Measurements from ENCODE around the gene DUSP28.
"Not testable (repeated sequence)": the region's sequence is repeated elsewhere in the genome, so short reads cannot be mapped to it uniquely, and the experiment has no call there.

The DUSP28 gene, protein sequence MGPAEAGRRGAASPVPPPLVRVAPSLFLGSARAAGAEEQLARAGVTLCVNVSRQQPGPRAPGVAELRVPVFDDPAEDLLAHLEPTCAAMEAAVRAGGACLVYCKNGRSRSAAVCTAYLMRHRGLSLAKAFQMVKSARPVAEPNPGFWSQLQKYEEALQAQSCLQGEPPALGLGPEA

DNA sequence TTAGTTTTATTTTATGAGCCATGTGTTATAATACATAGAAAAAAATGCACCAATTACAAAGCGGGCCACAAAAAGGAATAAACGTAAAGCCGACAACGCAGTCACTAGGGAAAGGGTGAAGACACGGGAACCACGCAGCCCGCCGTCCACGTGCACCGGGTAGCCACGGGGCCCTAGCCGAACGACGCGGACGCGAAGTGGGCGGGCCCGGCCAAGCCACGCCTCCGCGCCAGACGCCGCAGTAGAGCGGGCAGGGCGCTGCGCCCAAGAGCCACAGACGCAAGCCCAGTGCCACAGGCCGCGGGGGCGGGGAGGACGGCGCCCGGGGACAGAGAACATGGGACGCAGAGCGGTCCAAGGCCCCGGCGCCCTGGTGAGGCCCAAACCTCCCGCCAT lies at the start of gene DUSP28:
TSS of gene DUSP28 (plus strand) at position 274 of the 396 bp plus-strand sequence. CDS start 328 bp downstream, outside the sequence.
- peak; percentile 70 to 80 for DNase-seq

DNA sequence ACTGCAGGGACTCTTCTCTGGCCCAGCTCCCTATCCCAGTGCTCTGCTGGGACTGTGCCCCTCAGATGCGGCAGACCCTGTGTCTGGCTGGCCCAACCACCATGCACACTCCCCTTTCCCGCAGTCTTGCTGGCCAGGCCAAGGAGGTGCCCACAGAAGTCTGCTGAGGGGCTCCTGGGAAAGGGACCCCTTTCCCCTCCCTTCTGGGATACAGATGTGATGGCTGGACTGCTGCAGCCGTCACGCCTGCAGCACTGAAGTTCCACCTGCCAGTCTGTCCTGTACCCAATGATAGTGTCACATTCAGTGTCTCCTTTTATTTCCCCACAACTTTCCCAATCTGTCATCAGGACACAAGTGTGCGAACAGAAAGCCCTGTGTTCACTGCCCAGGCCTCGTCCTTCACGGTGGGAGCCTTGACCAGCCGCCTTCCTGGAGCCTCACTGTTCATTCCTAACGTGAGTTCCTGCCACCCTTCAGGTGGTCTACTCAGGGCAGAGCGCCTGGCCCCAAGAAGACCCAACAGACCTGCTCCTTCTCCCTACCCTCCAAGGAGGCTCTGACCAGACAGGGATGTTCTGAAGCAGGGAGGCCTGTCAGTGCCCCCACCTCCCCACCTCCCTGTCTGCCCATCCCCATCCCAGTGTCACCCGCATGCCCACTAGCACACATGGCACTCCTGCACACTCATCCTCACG lies 49.5 kb upstream of the DUSP28 start:
- DNase-seq = no peak

DNA sequence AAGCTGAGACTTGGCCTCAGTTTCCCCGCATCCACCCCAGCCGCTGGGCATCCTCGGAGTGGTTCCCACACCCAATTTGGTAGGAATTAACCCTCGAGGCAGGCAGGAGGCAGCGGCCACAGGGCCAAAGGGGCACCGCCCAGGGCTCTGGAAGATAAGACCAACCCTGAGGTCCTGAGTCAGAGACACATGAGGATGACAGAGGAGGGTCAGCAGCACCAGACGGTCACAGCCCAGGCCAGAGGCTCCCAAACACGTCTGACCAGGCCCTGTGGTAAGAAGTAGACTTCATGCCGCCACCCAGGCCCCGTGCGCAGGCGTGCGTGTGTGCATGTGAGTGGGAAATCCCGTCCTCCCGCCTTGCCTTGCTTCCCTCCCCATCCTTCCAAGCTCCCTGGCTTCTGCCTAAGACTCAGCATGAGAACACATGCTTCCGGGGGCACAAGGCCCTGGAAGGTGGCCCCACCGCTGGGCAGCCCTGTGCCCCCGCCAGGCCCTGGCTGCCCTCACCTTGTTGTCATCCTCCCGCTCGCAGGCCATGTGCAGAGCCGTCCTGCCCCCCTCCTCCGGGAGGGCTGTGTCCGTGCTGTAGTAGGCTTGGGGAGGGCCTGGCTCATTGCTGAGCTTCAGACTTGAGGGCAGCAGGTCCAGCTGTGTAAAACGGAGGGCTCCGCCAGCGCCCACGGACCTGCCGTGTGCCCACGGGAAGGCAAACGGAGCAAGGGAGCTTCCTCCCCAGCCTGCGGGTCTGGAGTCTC lies 48.6 kb upstream of the DUSP28 start:
- no peak for DNase-seq

DNA sequence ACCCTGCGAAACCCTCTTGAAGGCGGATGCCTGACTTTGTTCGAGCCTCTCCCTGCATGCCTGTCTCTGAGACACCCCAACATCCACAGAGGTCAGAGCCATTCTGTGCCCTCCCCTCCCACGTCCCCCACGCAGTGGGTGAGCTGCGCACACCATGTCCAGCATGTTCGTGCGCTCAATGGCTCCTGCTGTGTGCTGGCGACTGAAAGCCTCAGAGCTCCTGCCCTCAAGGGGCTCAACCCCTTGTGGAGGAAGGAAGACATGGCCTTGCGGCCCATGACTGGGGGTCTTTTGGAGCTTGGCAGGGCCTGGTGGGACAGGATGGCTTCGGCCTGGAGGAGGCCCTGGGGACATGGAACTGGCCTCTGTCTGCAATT lies 48.1 kb upstream of the DUSP28 start:
- DNase-seq = no peak

DNA sequence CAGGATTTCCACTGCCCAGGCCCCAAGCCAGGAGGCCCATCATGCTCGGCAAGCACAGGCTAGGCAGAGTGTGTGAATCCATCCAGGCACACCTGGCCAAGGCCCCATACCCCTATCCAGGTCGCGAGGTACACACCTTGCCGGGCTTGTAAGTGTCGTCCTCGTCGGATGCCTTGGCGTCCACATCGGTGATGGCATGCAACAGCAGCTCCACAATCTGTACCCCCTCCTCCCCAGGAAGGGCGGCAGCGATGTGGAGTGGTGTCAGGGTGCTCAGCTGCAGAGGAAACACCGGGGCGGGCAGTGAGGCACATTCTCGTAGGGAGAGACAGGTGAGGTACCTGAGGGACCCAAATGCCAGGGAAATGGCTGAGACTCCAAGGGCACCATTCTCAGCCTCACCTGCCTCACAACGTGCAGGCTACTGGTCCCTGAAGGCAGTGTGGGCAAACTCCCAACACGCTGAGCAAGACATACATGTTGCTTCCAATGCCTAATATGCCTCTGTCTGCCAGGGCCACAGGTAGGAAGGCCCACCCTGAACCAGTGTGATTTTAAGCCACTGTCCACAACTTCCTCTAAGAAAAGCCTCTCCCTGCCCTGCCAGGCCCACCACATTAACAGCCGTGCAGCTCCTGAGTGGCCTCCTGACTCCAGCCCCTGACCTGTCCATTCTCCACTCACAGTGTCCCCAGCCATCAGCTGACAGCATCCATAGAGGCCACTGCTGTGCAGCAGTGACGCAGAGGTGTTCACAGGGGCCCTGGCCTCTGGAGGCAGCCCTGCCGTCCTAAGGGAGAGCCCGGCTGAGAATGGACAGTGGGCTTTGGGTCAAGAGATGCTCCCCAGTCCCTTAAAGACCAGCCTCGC lies 47.3 kb upstream of the DUSP28 start:
- no peak for DNase-seq

DNA sequence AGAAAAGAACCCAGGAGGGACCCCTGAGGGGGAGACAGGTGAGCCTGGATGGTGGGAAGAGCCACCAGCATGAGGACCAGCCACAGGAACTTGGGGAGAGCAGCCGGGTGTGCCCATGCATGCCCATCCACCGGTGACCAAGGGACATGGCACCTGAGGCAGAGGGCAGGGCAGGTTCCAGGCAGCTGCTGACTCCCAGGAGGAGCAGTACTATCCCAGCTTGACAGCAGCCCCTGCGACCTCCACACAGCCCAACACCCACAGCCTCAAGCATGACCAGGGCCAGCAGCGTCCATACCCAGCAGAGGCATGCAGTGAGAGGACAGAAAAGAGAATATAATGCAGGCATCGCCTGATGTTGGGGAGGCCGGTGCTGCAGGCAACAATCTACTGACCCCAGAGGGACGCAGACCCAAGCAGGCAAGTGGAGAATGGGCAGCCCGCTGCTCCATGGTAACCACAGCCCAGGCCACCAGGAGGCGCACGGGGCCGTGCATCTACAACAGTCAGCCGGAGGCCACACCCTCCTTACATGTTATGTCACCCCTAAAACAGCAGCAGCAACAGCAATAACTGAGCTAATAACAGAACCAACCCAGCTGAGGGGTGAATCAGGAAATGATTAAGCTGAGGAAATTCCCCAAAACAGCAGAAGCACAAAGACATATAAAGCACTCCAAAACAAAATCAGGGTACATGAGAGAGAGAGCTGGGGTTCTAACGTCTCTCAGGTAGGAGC lies 46.4 kb upstream of the DUSP28 start:
- peak; percentile 48 to 65 for DNase-seq

DNA sequence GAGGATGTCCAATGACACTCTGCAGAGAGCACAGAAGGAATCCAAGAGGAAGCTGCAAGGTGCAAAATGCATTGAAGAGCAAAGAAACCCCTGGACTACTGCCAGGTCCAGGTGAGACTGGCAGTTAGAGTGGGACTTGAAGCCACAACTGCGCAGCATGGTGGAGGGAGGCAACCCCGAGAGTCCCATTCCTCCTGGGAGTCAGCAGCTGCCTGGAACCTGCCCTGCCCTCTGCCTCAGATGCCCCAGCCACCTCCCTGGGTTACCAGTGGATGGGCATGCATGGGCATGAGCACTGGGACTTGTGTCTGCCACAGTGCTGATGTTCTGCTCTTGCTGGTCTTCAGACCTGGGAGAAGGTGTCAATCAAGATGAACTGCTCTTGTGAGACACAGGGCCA lies 45.5 kb upstream of the DUSP28 start:
- no peak for DNase-seq

DNA sequence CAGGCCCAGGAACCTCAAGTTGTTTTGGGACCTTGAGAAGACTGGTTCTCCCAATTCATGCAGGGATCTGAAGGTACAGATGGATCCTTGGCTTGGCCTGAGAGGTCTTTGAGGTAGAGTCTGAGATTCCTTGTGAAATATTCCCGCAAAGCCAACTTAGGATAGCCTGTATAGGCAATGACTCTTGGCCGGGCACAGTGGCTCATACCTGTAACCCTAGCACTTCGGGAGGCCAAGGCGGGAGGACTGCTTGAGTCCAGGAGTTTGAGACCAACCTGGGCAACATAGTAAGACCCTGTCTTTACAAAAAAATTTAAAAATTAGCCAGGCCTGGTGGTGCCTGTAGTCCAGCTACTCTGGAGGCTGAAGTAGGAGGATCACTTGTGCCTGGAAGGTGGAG lies 42.8 kb upstream of the DUSP28 start:
- DNase-seq = no peak

DNA sequence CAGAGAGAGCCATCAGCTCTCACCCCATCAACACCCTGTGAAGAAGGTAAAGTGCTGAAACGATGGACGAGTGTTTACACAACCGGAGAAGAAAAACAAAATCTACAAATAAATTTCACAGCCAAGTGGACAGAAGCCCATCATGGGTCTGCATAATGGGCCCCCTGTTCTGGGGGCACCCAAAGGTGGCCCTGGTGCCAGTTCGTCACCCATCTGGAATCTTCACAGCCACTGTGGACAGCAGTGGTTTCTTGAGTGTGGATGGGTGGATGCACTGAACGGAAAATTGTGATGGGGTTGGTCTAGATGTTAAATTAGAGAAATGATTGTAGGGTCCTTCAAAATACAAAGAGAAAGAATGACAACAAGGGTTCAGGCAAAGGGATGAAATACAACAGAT lies 41.2 kb upstream of the DUSP28 start:
- DNase-seq = no peak

DNA sequence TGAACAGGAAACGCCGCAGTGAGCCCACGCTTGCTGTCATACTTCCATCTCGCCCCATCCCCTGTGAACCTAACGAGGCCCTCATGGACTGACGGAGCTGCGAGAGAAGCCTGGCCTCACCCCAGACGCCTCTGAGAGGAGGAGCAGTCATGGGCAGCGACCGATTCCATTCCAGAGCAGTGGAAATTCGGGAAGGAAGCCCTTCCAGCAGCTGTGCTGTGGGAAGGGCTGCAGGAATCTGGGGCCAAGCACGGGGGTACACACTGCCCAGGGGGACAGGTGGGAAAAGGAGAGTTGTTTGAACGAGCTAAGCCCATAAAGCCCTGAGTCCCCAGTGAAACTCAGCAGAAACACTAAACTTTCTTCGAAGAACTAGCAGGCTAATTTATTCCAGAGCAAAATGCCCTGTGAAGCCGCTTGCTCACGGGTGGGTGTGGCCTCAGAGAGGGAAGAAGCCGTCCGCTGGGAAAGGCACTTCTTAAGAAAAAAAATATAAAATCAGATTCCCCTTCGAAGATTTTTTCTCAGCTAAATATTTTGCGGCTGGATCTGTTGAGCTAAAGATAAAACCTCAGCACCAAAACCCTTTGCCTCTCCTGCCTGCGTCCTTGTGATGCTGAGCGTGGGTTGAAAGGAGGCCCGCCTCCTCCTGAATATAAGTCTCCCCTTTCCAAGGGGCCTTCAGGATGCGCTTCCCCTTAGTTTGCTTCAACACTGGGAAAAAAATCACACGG lies 40.6 kb upstream of the DUSP28 start:
- DNase-seq = no peak

DNA sequence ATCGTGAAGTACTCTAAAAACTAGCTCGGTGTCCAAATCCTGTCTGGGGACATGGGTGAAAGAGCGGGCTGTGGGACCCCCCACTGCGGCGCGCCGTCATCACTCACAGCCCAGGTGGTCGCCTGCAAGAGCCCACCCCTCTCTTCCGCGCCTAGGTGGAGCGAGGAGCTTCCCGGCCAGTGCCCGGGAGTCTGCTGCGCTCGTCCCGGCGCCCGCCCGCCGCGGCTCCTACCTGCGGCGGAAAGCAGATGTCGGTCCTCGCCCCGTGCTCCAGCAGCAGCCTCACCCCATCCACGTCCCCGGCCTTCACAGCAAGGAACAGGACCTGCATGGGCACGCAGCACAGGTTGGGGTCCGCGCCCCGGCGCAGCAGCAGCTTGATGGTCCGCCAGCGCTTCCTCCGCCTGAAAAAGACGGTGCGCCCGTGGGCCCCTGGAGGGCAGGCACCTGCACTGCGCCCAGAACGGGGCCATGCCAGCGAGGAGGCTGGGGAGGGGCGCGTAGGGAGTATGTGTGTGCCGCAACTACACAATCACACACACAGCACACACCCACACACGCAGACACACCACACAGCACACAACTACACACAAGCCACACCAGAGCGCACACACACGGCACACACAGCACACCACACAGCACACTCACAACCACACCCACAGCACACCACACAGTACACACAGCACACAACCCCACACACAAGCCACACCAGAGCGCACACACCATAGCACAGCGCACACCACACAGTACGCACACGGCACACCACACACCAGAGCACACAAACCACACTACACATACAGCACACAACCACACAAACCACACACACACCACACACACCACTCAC lies 39.8 kb upstream of the DUSP28 start:
- no peak for DNase-seq

DNA sequence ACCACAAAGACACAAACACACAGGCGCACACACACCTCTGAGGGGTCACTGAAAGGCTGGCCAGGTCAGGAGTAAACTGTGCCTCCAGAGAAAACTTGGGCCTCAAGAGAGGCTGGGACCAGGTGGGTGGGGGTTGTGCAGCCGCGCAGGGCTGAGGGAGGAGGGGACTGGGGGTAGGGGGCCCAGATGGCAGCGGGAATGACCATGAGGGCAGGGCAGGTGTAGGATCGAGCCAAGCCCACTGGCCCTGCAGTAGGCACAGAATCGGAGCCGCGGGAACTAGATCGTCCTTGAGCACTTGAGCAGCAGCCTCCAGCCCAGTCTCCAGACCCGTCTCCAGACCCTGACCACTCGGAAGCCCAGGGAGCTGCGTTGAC lies 39.2 kb upstream of the DUSP28 start:
- no peak for DNase-seq

DNA sequence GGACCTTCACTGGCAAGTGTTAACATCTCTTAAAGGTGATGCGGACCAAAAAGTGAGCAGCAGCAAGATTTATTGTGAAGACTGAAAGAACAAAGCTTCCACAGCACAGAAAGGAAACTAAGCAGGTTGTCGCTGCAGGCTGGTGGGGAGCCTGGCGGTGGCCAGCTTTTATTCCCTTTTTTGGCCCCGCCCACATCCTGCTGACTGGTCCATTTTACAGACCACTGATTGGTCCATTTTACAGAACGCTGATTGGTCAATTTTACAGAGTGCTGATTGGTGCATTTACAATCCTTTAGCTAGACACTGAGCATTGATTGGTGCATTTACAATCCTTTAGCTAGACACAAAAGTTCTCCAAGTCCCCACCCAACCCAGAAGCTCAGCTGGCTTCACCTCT lies 38.3 kb upstream of the DUSP28 start:
- not testable (repeated sequence) for DNase-seq

DNA sequence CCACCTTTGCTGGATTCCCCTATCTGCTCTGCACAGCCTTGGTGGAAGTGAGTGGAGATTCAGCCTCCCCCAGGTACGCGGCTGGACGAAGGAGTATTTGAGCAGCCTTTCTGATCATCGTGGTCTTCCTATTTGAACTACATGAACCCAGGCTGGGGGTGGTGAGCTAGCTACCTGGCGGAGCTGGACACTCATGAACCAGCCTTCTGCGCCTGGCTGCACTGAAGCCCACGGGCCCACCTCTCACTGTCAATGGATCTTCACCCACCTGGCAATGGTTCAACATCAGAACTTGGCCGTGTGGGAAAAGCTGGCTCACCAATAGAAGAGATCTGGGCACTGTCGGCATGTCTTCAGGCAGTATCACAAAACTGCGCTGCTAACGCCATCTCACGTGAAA lies 37.8 kb upstream of the DUSP28 start:
- no peak for DNase-seq

DNA sequence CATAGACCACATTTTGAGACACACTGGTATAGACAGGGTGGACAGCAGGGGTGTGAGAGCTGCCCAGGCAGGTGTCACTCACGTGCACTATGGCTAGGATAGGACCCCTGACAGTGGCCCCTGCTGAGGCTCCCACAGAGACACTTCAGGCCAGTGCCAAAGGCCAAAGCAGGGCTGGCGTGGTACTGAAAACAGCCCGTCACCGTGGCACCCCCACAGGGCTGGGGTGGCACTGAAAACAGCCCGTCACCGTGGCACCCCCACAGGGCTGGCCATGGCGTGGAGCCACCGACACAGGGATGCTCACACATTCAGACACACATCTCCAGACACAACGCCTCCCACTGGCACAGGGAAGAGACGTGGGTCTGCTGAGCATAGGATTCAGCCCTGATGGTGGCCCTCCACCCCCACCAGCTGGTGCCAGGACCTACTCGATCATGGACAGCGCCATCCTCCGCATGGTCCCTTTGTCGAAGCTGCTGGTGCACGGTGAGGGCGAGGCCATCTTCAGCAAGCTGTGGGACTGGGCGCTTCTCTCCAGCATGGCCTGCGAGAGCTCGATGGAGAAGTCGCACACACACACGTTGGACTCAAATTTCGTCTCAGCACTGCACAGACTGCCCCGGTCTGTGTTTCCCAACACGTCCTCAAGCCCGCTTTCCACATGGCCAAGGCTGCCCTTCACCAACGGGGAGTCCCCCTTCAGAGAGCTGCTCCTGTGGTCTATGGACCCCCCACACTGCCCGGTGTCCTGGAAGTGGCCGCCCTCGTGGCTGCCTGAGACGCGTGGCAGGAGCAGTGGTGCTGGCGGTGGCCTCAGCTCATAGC lies 36.5 kb upstream of the DUSP28 start:
- DNase-seq = no peak

DNA sequence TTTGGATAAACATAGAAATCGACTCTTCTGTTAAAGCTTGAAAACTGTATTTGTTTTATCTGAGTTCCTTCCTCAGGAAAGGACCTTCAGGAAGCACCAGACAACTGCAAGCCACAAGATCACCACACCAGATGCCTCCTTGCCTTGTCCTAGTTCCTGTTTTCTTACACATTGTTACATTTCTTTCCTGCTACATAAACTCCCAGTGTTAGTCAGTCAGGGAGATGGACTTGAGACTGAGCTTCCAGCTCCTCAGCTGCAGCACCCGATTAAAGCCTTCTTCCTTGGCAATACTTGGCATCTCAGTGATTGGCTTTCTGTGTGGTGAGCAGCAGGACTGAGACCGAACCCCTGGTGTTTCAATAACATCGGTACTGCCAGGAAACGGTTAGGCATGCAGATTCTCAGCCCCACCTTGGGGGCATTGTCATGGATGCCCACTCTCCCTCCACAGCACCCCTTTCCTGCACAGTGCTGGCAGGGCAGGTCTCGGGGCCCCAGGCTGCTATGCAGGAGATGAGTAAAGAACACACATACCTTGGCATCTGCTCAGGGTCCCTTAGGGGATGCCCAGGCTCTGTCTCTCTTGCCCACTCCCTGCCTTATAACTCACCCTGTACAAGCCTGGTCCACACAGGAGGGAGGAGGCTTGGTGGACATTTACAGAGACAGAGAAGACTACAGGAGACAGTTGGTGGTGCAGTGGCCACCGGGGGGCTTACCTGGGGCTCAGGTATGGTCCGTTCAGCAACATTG lies 35.0 kb upstream of the DUSP28 start:
- no peak for DNase-seq

DNA sequence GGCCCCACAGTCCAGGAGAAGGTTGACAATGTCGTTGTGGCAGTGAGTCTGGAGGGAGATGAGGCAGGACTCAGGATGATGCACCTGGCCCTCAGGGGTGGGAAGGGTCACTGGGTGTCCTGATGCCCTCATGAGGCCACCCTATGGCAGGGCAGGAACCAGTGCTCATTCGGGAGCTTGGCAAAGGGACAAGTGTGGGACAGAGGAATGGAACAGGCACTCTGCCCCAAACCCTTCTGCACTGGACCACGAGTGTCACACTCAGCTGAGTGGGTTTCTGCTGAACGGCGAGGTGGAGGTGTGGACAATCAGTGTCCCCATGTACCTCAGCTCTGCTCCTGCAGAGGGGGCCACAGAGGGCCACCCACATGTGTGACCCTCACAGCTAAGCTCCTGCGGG lies 34.4 kb upstream of the DUSP28 start:
- DNase-seq = no peak

DNA sequence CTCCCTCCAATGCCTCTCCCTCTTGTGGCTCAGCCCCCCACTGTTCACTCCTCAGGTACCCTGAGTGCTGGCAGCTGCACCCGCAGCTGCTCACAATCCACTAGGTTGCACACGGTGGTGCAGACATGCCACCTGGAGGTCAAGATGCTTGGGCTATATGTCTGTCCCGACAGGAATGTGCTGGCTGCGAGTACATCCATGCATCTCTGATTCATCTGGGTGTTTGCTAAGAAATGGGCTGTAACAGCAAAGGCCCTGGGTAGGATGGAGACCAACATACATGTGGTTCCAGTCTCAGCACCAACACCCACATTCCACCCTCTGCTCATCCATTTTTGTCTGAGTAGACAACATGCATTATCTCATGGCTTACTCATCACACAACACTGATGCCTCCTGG lies 33.6 kb upstream of the DUSP28 start:
- no peak for DNase-seq

DNA sequence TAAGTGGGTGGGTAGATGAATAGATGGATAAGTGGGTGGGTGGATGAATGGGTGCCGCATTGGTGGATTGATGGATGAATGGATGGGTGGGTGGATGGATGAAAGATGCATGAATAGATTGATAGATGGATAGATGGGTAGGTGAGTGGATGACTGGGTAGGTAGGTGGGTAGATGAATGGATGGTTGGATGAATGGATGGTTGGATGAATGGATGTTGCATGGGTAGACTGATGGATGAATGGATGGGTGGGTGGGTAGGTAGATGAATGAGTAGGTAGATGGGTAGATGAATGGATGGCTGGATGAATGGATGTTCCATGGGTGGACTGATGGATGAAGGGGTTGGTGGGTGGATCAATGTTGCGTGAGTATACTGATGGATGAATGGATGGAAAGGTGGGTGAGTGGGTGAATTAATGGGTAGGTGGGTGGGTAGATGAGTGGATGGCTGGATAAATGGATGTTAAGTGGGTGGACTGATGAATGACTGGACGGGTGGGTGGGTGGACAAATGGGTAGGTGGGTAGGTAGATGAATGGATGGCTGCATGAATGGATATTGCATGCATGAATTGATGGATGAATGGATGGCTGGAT lies 32.9 kb upstream of the DUSP28 start:
- DNase-seq = no peak

All from SHP77 (cell line).